CD8-positive, alpha-beta memory T cell (primary cell): Measurements from ENCODE around the gene UVRAG. TPM values are rescaled to one million over a fixed set of nuclear protein-coding genes. Genes with fewer than 3 reads are reported as not detected.
"Not testable (repeated sequence)": the region's sequence is repeated elsewhere in the genome, so short reads cannot be mapped to it uniquely, and the experiment has no call there.

ENCODE experiments used
- CTCF ChIA-PET: fragments of 350-600 bp; sonication (Branson Sonifier 250); formaldehyde crosslinking; loops from one replicate; lab custom pipeline; 2021; ENCODE audit warnings: antibody characterized with exemption; lab: Charles Lee
- POLR2A ChIA-PET: fragments of 350-600 bp; sonication (Branson Sonifier 250); formaldehyde crosslinking; loops from one replicate; lab custom pipeline; 2021; ENCODE audit warnings: antibody characterized with exemption; lab: Charles Lee
- DNase-seq, 5 donors: peaks; one replicate each; pipeline versions ENCODE4 v3.0.0 to v3.0.0-alpha.2; 2020 to 2022; ENCODE audit warnings: mixed read lengths in 1 of 5
- H3K27ac ChIP-seq: one replicate; pipeline ENCODE4 v1.7.0; 2013; ENCODE audit warnings: low read depth, mild to moderate bottlenecking, low read length, moderate library complexity
- H3K27me3 ChIP-seq: 2 replicates; pipeline ENCODE4 v1.7.0; 2013; ENCODE audit warnings: low read length, mild to moderate bottlenecking; ENCODE audit not compliant: insufficient read depth, poor library complexity, severe bottlenecking
- H3K36me3 ChIP-seq: 2 replicates; pipeline ENCODE4 v1.7.0; 2013; ENCODE audit warnings: mild to moderate bottlenecking, low read length, moderate library complexity; ENCODE audit not compliant: insufficient read depth
- H3K4me1 ChIP-seq: 2 replicates; pipeline ENCODE4 v1.7.0; 2013; ENCODE audit warnings: mild to moderate bottlenecking, low read length, moderate library complexity; ENCODE audit not compliant: insufficient read depth
- H3K4me3 ChIP-seq: 2 replicates; pipeline ENCODE4 v1.7.0; 2013; ENCODE audit warnings: mild to moderate bottlenecking, low read length
- H3K9me3 ChIP-seq: 2 replicates; pipeline ENCODE4 v1.7.0; 2013; ENCODE audit warnings: mild to moderate bottlenecking, low read length
- H3K27ac Mint-ChIP-seq, 8 donors: one replicate each; pipeline ENCODE4 v1.8.0; 2020 to 2021; ENCODE audit warnings: mixed read lengths in 8 of 8, mild to moderate bottlenecking in 6 of 8, inconsistent platforms in 3 of 8, moderate library complexity in 3 of 8
- H3K27me3 Mint-ChIP-seq, 2 donors: one replicate each; pipeline ENCODE4 v1.8.0; 2020 to 2021; ENCODE audit warnings: mixed read lengths in 2 of 2, mild to moderate bottlenecking in 1 of 2, moderate library complexity in 1 of 2
- H3K36me3 Mint-ChIP-seq, 3 donors: one replicate each; pipeline ENCODE4 v1.8.0; 2020 to 2021; ENCODE audit warnings: mixed read lengths in 3 of 3, inconsistent platforms in 1 of 3, mild to moderate bottlenecking in 1 of 3
- H3K4me1 Mint-ChIP-seq, 3 donors: one replicate each; pipeline ENCODE4 v1.8.0; 2020 to 2021; ENCODE audit warnings: mixed read lengths in 3 of 3, inconsistent platforms in 1 of 3, mild to moderate bottlenecking in 1 of 3
- H3K4me3 Mint-ChIP-seq, 7 donors: one replicate each; pipeline ENCODE4 v1.8.0; 2020 to 2021; ENCODE audit warnings: mixed read lengths in 7 of 7, mild to moderate bottlenecking in 6 of 7, moderate library complexity in 4 of 7, inconsistent platforms in 2 of 7
- H3K9me3 Mint-ChIP-seq, 5 donors: one replicate each; pipeline ENCODE4 v1.8.0; 2020 to 2022; ENCODE audit warnings: mixed read lengths in 5 of 5, mild to moderate bottlenecking in 3 of 5, moderate library complexity in 2 of 5, inconsistent platforms in 1 of 5
- polyA plus RNA-seq: library from polyadenylated mRNA; unstranded; fragments of 300-500 nt; fragmentation: Illumina TruSeq; gene quantifications from one replicate; pipeline ENCODE4 v1.2.3, GENCODE V29; 2021
- total RNA-seq, 2 experiments: library from RNA; stranded (reverse); gene quantifications; one replicate each; pipeline ENCODE4 v1.2.3, GENCODE V29; 2021

UVRAG gene
- total and polyA plus RNA-seq, 3 experiments from 2014 or later, result 17.1 to 20.9 (median 18.0) TPM

DNA sequence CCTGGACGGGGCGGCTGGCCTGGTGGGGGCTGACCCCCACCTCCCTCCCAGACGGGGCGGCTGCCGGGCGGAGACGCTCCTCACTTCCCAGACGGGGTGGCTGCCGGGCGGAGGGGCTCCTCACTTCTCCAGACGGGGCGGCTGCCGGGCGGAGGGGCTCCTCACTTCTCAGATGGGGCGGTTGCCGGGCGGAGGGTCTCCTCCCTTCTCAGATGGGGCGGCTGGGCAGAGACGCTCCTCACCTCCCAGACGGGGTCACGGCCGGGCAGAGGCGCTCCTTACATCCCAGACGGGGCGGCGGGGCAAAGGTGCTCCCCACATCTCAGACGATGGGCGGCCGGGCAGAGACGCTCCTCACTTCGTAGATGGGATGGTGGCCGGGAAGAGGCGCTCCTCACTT lies 62.9 kb downstream of the UVRAG start:
- CTCF ChIA-PET, H3K9me3 ChIP-seq, H3K4me1 ChIP-seq, DNase-seq, POLR2A ChIA-PET, H3K27ac ChIP-seq, H3K4me3 ChIP-seq, H3K36me3 ChIP-seq, H3K27ac Mint-ChIP-seq, H3K9me3 Mint-ChIP-seq, H3K27me3 Mint-ChIP-seq, H3K4me3 Mint-ChIP-seq, H3K27me3 ChIP-seq: not testable (repeated sequence)
- Mint-ChIP-seq H3K4me1 (peaks cover 3 to 22% (median 11%) of the 10 kb centered on the region in 3 donors), H3K36me3 (peaks cover 7 to 28% (median 14%) of the 10 kb centered on the region in 3 donors)

DNA sequence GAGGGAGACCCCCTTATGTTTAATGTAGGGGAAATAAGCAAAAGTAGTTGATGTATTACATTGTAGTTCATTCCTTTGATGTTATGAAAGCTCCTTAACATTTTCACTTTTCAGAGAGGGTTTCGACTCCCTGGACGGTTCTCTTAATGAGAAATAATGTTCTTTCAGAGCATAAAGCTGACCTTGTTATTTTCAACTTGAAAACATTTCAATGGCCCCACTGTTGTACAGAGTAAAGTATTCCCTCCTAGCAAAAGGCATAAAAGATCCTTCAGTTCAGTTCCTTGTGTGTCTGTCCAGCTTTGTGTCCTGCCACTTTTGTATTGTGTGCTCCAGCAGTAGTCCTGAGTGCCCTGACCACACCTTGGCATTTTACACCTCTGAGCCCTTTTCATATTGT lies 63.9 kb downstream of the UVRAG start:
- H3K27ac Mint-ChIP-seq, result peak overlapping the region in 1 of 8 donors; percentile 15
- CTCF ChIA-PET, result no interaction called here
- H3K27ac ChIP-seq, result no peak overlapping the region
- H3K4me1 Mint-ChIP-seq, result peaks cover 4 to 18% (median 7%) of the 10 kb centered on the region in 3 donors
- H3K4me3 Mint-ChIP-seq, result no peak overlapping the region
- H3K27me3 Mint-ChIP-seq, result no peaks in the 10 kb centered on the region
- H3K36me3 Mint-ChIP-seq, result peaks cover 7 to 30% (median 16%) of the 10 kb centered on the region in 3 donors
- no peak for DNase-seq
- H3K9me3 Mint-ChIP-seq, result no peaks in the 10 kb centered on the region
- POLR2A ChIA-PET, result no interaction called here
- no peaks in the 10 kb centered on the region for H3K4me1 ChIP-seq
- no peaks in the 10 kb centered on the region for H3K27me3 ChIP-seq
- H3K4me3 ChIP-seq, result no peak overlapping the region
- no peaks in the 10 kb centered on the region for H3K9me3 ChIP-seq
- H3K36me3 ChIP-seq, result peaks cover 6% of the 10 kb centered on the region

DNA sequence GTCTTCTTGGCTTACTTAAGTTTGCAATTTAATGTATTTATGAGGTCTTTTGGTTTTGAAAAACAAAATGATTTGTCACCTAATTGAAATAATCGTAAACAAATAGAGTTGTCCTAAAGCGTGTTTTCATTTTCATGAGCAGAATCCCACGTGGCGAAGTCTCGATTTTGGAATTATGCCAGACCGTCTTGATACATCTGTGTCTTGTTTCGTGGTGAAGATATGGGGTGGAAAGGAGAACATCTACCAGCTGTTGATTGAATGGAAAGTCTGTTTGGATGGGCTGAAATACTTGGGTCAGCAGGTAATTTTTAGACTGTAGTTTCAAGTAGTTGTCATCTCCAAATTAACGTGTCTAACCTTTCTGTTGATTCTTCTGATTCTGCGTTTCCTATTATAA lies 64.7 kb downstream of the UVRAG start:
- POLR2A ChIA-PET, result no interaction called here
- no peak overlapping the region for H3K4me3 ChIP-seq
- H3K27ac ChIP-seq, result no peak overlapping the region
- no peak for DNase-seq
- Mint-ChIP-seq H3K27me3 (no peaks in the 10 kb centered on the region), H3K36me3 (peaks cover 7 to 34% (median 18%) of the 10 kb centered on the region in 3 donors), H3K27ac (no peak overlapping the region), H3K9me3 (no peaks in the 10 kb centered on the region), H3K4me3 (no peak overlapping the region), H3K4me1 (peaks cover 9 to 22% (median 10%) of the 10 kb centered on the region in 3 donors)
- H3K36me3 ChIP-seq, result peaks cover 6% of the 10 kb centered on the region
- H3K27me3 ChIP-seq, result no peaks in the 10 kb centered on the region
- no peaks in the 10 kb centered on the region for H3K4me1 ChIP-seq
- CTCF ChIA-PET, result interaction anchor here (1.3 to 2.2 kb wide), 2 partner anchors 13 kb away, joined by 3 to 6 read pairs; no protein-coding TSS in a partner anchor
- H3K9me3 ChIP-seq, result no peaks in the 10 kb centered on the region

DNA sequence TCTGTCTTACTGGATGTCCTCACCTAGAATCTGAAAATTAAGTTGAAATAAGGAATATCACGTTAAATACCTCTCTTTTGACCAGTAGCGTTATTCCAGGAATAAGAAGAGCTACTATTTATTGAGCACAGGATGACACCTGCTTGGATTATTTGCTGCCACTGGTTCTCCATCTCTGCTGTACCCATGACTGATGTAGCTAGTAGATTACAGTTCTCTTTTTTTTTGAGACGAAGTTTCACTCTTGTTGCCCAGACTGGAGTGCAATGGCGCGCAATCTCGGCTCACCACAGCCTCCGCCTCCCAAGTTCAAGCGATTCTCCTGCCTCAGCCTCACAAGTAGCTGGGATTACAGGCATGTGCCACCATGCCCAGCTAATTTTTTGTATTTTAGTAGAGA lies 65.3 kb downstream of the UVRAG start:
- H3K27me3 Mint-ChIP-seq, H3K27me3 ChIP-seq, H3K27ac ChIP-seq, H3K36me3 ChIP-seq, H3K9me3 ChIP-seq, H3K4me3 ChIP-seq, H3K4me3 Mint-ChIP-seq, DNase-seq, H3K4me1 ChIP-seq, H3K9me3 Mint-ChIP-seq: not testable (repeated sequence)
- POLR2A ChIA-PET, result interaction anchor here (0.6 kb wide), 1 partner anchor 50 kb away, joined by 7 read pairs; no protein-coding TSS in a partner anchor
- peaks cover 7 to 37% (median 18%) of the 10 kb centered on the region in 3 donors for H3K36me3 Mint-ChIP-seq
- peak overlapping the region in 1 of 8 donors; percentile 50 for H3K27ac Mint-ChIP-seq
- peaks cover 9 to 19% (median 10%) of the 10 kb centered on the region in 3 donors for H3K4me1 Mint-ChIP-seq
- CTCF ChIA-PET, result interaction anchor here (1.3 to 2.2 kb wide), 2 partner anchors 12 to 13 kb away, joined by 3 to 6 read pairs; no protein-coding TSS in a partner anchor

DNA sequence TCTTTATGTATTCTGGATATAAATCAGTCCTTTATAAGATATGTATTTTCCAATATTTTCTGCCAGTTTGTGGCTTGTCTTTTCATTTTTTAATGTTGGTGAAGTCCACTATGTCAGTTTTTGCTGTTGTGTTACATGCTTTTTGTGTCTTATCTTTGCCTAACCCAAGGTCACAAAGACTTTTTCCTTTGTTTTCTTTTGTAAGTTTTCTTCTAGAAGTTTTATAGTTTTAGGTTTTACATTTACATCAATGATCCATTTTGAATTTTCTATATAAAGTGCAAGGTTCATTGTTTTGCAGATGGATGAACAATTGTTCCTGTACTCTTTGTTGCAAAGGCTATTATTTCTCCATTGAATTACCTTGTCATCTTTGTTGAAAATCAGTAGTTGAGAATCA lies 69.3 kb downstream of the UVRAG start:
- Mint-ChIP-seq H3K27ac (peak overlapping the region in 1 of 8 donors; percentile 33), H3K4me1 (peaks cover 7 to 17% (median 8%) of the 10 kb centered on the region in 3 donors), H3K27me3 (no peaks in the 10 kb centered on the region), H3K9me3 (no peaks in the 10 kb centered on the region), H3K4me3 (no peak overlapping the region), H3K36me3 (peaks cover 7 to 43% (median 13%) of the 10 kb centered on the region in 3 donors)
- Histone ChIP-seq H3K4me1 (no peaks in the 10 kb centered on the region), H3K27me3 (no peaks in the 10 kb centered on the region), H3K27ac (no peak overlapping the region), H3K9me3 (no peaks in the 10 kb centered on the region), H3K4me3 (no peak overlapping the region), H3K36me3 (peaks cover 5% of the 10 kb centered on the region)
- no peak for DNase-seq
- ChIA-PET CTCF (no interaction called here), POLR2A (no interaction called here)

DNA sequence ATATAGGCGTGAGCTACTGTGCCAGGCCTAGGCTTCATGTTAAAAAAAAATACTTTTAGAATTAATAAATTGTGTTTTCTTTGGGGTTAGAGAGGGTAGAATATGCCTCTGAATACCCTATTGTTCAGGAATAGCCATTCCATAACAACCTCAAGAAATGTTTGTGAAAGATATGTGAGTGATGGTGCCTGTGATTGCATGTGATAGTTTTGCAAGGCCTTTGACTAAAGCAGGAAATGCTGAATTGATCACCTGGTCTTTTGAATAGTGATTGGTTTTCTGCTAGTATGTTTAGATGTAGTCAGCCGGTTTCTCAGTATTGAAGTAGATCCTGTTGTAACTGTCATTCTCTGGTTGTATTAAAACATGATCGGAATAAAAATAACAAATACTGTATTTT lies 73.4 kb downstream of the UVRAG start:
- CTCF ChIA-PET, result no interaction called here
- no peaks in the 10 kb centered on the region for H3K9me3 Mint-ChIP-seq
- H3K36me3 ChIP-seq, result peaks cover 6% of the 10 kb centered on the region
- no peak overlapping the region for H3K27ac ChIP-seq
- H3K9me3 ChIP-seq, result no peaks in the 10 kb centered on the region
- H3K4me1 Mint-ChIP-seq, result peaks cover 8 to 16% (median 12%) of the 10 kb centered on the region in 3 donors
- no peaks in the 10 kb centered on the region for H3K27me3 Mint-ChIP-seq
- POLR2A ChIA-PET, result no interaction called here
- peak overlapping the region in 2 of 8 donors; percentile 18 to 60 for H3K27ac Mint-ChIP-seq
- no peak for DNase-seq
- H3K4me1 ChIP-seq, result no peaks in the 10 kb centered on the region
- H3K36me3 Mint-ChIP-seq, result peaks cover 0 to 55% (median 14%) of the 10 kb centered on the region in 3 donors
- no peak overlapping the region for H3K4me3 ChIP-seq
- H3K4me3 Mint-ChIP-seq, result no peak overlapping the region
- H3K27me3 ChIP-seq, result no peaks in the 10 kb centered on the region

DNA sequence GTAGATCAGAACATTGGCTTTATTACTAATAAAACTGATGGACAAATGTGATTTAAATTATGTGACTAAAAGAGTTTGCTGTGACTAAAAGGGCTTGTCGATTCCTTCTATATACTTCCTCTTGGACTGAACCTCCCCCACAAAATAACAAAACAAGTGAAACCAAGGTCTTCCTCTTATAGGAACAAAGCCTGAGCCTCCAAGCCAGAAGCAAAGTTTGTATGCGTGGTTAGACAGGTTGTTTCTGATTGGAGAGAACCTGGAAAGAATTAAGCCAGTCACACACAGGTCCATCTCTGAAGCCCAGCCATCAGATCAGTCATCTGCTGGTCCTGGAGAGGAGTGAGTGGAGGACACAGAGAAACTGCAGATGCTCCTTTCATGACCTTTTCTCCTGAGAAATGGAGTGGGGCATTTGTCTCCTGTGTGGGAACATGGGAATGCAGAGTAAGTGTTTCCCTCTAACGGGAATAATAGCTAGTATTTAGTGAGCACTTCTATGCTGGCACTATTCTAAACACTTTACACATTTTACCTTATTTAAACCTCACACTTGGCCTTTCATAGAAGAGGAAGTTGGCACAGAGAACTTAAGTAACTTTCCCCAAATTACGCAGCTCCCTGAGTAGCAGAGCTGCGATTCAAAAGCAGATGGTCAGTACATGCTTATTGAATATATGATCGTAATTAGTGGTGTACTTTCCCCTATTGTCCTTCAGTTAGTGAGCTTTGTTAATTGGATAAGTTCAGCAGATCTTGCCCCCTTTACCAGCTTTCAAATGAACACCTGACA lies 77.1 kb downstream of the UVRAG start:
- H3K27me3 Mint-ChIP-seq, result no peaks in the 10 kb centered on the region
- CTCF ChIA-PET, result interaction anchor here (1.0 to 1.4 kb wide), 3 partner anchors 11 to 427 kb away, joined by 3 to 4 read pairs (median 3); no protein-coding TSS in a partner anchor
- no peak for DNase-seq
- no peaks in the 10 kb centered on the region for H3K9me3 ChIP-seq
- H3K4me3 ChIP-seq, result no peak overlapping the region
- peak overlapping the region in 2 of 8 donors; percentile 21 to 35 for H3K27ac Mint-ChIP-seq
- H3K27me3 ChIP-seq, result no peaks in the 10 kb centered on the region
- POLR2A ChIA-PET, result no interaction called here
- H3K36me3 Mint-ChIP-seq, result peaks cover 0 to 44% (median 10%) of the 10 kb centered on the region in 3 donors
- H3K4me1 Mint-ChIP-seq, result peaks cover 0 to 14% (median 3%) of the 10 kb centered on the region in 3 donors
- no peak overlapping the region for H3K27ac ChIP-seq
- H3K9me3 Mint-ChIP-seq, result no peaks in the 10 kb centered on the region
- H3K4me1 ChIP-seq, result no peaks in the 10 kb centered on the region
- no peak overlapping the region for H3K4me3 Mint-ChIP-seq
- H3K36me3 ChIP-seq, result peaks cover 6% of the 10 kb centered on the region

DNA sequence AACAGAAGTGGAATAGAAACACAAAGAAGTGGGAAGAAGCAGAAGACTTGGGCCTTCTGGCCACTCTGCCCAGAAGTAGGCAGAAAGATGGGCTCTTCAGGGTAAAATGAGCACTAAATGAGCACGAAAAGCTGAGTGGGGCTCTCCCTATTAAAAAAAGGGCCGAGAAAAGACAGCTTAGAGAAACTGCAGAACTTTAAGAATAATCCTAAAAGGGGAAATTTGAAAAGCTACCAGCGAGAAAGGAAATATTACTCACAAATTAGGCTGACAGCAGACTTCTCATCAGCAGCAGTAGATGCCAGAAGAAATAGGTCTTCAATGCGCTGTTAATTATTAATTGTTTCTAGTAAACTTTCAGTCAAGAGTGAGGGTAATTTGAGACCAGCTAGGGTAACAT lies 78.2 kb downstream of the UVRAG start:
- H3K4me1 ChIP-seq, result no peaks in the 10 kb centered on the region
- no peaks in the 10 kb centered on the region for H3K9me3 Mint-ChIP-seq
- no peak overlapping the region for H3K4me3 ChIP-seq
- no peak overlapping the region for H3K27ac ChIP-seq
- no peaks in the 10 kb centered on the region for H3K9me3 ChIP-seq
- peaks cover 0 to 14% (median 3%) of the 10 kb centered on the region in 3 donors for H3K4me1 Mint-ChIP-seq
- H3K27ac Mint-ChIP-seq, result peak overlapping the region in 1 of 8 donors; percentile 43
- H3K36me3 ChIP-seq, result peaks cover 6% of the 10 kb centered on the region
- CTCF ChIA-PET, result interaction anchor here (1.3 to 2.2 kb wide), 3 partner anchors 12 to 315 kb away, joined by 3 to 7 read pairs (median 5); no protein-coding TSS in a partner anchor
- POLR2A ChIA-PET, result no interaction called here
- no peaks in the 10 kb centered on the region for H3K27me3 Mint-ChIP-seq
- H3K4me3 Mint-ChIP-seq, result no peak overlapping the region
- peaks cover 0 to 42% (median 10%) of the 10 kb centered on the region in 3 donors for H3K36me3 Mint-ChIP-seq
- DNase-seq, result no peak
- H3K27me3 ChIP-seq, result no peaks in the 10 kb centered on the region
